Spleen (tissue), 7 donors: ENCODE data around the gene PNLDC1.

Source experiments
- CTCF ChIP-seq, 11 experiments: fragments of 200-600 bp in 7 of 11; fragments of 450-650 bp in 4 of 11; sonication (generic) in 4 of 11; IDR thresholded peaks in 8 of 11; conservative IDR thresholded peaks in 3 of 11; 1 replicate in 7 of 11; 2 replicates in 4 of 11; pipeline versions ENCODE4 v1.4.0 to v1.8.0; 2016 to 2021; ENCODE audit warnings: antibody characterized with exemption in 11 of 11, inconsistent platforms in 4 of 11, mild to moderate bottlenecking in 1 of 11
- POLR2A ChIP-seq, 3 donors: fragments of 450-650 bp; IDR thresholded peaks; one replicate each; pipeline ENCODE4 v1.5.1; 2017; ENCODE audit warnings: antibody characterized with exemption in 3 of 3, mild to moderate bottlenecking in 1 of 3
- donor health status: DM: no; HTN: no; CAD: no; lungs with moderate emphysema.
- donor health status: DM: no; HTN: no; CAD: no.
- donor health status: DM: no; HTN: no; CAD: no.

GRCh38 chr6:159817951-159818739 is 18.1 kb downstream of the PNLDC1 start:
- no peak for TF ChIP-seq CTCF (IDR thresholded peaks at IDR 0.05 in 8 of 11, conservative IDR thresholded peaks at IDR 0.05 in 3 of 11)
- no peak for TF ChIP-seq POLR2A (IDR thresholded peaks at IDR 0.05)
